ENCODE results near the gene DHRSX. TPM values are rescaled to one million over a fixed set of nuclear protein-coding genes. Genes with fewer than 3 reads are reported as not detected.

The DHRSX gene, protein sequence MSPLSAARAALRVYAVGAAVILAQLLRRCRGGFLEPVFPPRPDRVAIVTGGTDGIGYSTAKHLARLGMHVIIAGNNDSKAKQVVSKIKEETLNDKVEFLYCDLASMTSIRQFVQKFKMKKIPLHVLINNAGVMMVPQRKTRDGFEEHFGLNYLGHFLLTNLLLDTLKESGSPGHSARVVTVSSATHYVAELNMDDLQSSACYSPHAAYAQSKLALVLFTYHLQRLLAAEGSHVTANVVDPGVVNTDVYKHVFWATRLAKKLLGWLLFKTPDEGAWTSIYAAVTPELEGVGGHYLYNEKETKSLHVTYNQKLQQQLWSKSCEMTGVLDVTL
- 10 to 100 TPM in 3 of 4 donors, 1 to 10 TPM in 1; 8.2 to 35.7 (median 16.1) TPM for total RNA-seq

- 31% methylated on average over 6 of the region's 57 CpGs for WGBS
- H3K4me3 ChIP-seq: peak within 1 kb of the TSS; percentile 78
- peaks cover 42% of the 10 kb centered on the region for H3K4me1 ChIP-seq
- H3K9me3 ChIP-seq: no peaks in the 10 kb centered on the region
- H3K27me3 ChIP-seq: no peaks in the 10 kb centered on the region
- H3K36me3 ChIP-seq: no peaks in the 10 kb centered on the region
- DNase-seq (ENCODE audit: low spot score in 2 of 2): peak in 1 of 2 donors; percentile 72
- peak within 1 kb of the TSS; percentile 91 for H3K27ac ChIP-seq
- TF ChIP-seq POLR2AphosphoS5 (IDR thresholded peaks at IDR 0.05): no peak
- TF ChIP-seq POLR2A (IDR thresholded peaks at IDR 0.05): peak in 1 of 2 donors; percentile 44
- TF ChIP-seq CTCF (IDR thresholded peaks at IDR 0.05): no peak
- no peak for TF ChIP-seq EP300 (IDR thresholded peaks at IDR 0.05)
Measured at GRCh38 chrX:2500803-2501558, at the start of gene DHRSX, which contains the start of gene ZBED1. Gene DHRSX (minus strand): TSS chrX:2500976. CDS start chrX:2500925, 51 bp downstream. Gene ZBED1 (minus strand): TSS chrX:2500976. CDS start chrX:2490719, 10,257 bp downstream.

DNA sequence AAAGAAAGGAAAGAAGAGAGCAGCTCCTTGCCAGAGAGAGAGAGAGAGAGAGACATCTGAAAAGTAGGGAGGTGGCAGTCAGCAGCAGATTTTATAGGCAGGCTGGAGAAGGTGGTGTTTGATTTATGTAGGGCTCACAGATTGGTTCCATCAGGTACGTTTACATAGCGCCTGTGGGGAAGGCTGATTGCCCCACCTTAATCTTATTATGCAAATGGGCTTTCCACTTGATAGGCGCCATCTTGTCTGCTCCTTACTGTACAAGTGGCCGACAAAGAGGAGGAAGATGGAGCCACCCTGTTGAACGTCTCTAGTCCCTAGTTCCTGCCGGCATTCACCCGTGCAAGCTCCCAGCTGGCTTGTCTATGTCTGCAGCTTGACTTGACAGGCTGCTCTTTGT is 49.1 kb upstream of the DHRSX start:
- 16% methylated on average over 7 of the region's 7 CpGs for WGBS

GRCh38 chrX:2548711-2549423 is 48.1 kb upstream of the DHRSX start:
- no peaks in the 10 kb centered on the region for H3K36me3 ChIP-seq
- no peak overlapping the region for H3K27ac ChIP-seq
- WGBS: 39% methylated on average over 11 of the region's 11 CpGs
- no peak for DNase-seq (ENCODE audit: low spot score in 2 of 2)
- H3K4me3 ChIP-seq: no peak overlapping the region
- H3K4me1 ChIP-seq: no peaks in the 10 kb centered on the region
- H3K27me3 ChIP-seq: no peaks in the 10 kb centered on the region
- no peak for TF ChIP-seq CTCF (IDR thresholded peaks at IDR 0.05)
- TF ChIP-seq POLR2A (IDR thresholded peaks at IDR 0.05): no peak
- no peak for TF ChIP-seq POLR2AphosphoS5 (IDR thresholded peaks at IDR 0.05)
- no peak for TF ChIP-seq EP300 (IDR thresholded peaks at IDR 0.05)
- no peaks in the 10 kb centered on the region for H3K9me3 ChIP-seq

More for the DNA sequence above, 49.1 kb upstream of the DHRSX start:
- Histone ChIP-seq H3K27me3 (no peaks in the 10 kb centered on the region), H3K27ac (no peak overlapping the region), H3K4me3 (no peak overlapping the region), H3K9me3 (no peaks in the 10 kb centered on the region), H3K36me3 (no peaks in the 10 kb centered on the region), H3K4me1 (no peaks in the 10 kb centered on the region)
- TF ChIP-seq POLR2AphosphoS5 (IDR thresholded peaks at IDR 0.05) (no peak), CTCF (IDR thresholded peaks at IDR 0.05) (no peak), POLR2A (IDR thresholded peaks at IDR 0.05) (no peak), EP300 (IDR thresholded peaks at IDR 0.05) (no peak)
- DNase-seq (ENCODE audit: low spot score in 2 of 2): no peak

DNA sequence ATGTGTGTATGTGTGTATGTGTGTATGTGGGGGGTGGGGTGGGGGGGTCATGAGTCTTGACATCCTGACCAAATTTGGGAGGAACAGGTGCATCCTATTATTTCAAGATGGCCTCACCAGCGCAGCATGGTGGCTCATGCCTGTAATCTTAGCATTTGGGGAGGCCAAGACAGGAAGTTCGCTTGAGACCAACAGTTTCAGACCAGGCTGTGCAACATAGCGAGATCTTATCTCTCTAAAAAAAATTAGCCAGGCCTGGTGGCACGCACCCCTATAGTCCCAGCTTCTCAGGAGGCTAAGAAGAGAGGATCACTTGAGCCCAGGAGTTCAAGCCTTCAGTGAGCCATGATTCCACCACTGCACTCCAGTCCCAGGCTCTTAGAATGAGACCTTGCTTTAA is 47.0 kb upstream of the DHRSX start:
- no peak overlapping the region for H3K4me3 ChIP-seq
- no peak for DNase-seq (ENCODE audit: low spot score in 2 of 2)
- H3K36me3 ChIP-seq: no peaks in the 10 kb centered on the region
- TF ChIP-seq POLR2A (IDR thresholded peaks at IDR 0.05) (no peak), POLR2AphosphoS5 (IDR thresholded peaks at IDR 0.05) (no peak), CTCF (IDR thresholded peaks at IDR 0.05) (no peak), EP300 (IDR thresholded peaks at IDR 0.05) (no peak)
- H3K4me1 ChIP-seq: no peaks in the 10 kb centered on the region
- 72% methylated on average over 4 of the region's 4 CpGs for WGBS
- H3K27ac ChIP-seq: no peak overlapping the region
- no peaks in the 10 kb centered on the region for H3K27me3 ChIP-seq
- no peaks in the 10 kb centered on the region for H3K9me3 ChIP-seq
